ENCODE results near the gene FOXP1.

FOXP1 gene

DNA sequence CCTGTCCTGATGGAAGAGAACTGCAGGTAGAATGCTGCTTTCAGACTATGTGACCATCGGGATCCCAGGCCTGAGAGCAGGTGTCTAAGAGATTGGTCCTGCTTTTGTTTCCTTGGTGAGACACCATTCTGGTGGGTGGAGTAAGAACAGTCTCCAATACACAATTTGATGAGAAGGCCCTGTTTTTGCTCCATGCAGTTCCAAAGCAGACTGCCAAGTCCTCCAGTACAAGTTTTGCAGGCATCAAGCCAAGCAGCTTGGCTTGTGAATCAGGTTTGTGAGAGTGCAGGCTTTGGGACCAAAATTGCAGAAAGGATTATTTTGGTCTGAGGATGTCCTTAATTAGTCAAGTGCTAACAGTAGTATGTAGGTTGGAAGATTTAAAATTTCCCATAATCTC, 381.6 kb downstream of the FOXP1 start:
- TF ChIP-seq, protein P1, sequence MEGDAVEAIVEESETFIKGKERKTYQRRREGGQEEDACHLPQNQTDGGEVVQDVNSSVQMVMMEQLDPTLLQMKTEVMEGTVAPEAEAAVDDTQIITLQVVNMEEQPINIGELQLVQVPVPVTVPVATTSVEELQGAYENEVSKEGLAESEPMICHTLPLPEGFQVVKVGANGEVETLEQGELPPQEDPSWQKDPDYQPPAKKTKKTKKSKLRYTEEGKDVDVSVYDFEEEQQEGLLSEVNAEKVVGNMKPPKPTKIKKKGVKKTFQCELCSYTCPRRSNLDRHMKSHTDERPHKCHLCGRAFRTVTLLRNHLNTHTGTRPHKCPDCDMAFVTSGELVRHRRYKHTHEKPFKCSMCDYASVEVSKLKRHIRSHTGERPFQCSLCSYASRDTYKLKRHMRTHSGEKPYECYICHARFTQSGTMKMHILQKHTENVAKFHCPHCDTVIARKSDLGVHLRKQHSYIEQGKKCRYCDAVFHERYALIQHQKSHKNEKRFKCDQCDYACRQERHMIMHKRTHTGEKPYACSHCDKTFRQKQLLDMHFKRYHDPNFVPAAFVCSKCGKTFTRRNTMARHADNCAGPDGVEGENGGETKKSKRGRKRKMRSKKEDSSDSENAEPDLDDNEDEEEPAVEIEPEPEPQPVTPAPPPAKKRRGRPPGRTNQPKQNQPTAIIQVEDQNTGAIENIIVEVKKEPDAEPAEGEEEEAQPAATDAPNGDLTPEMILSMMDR (IDR thresholded peaks at IDR 0.05; ENCODE audit: low read depth, low read length): no peak

GRCh38 chr3:71197841-71198565, 385.5 kb downstream of the FOXP1 start:
- no peak overlapping the region for H3K4me3 ChIP-seq (ENCODE audit: low read depth, low read length)
- TF ChIP-seq, protein P1 (IDR thresholded peaks at IDR 0.05; ENCODE audit: low read depth, low read length): no peak

More for the DNA sequence above, 381.6 kb downstream of the FOXP1 start:
- H3K4me3 ChIP-seq (ENCODE audit: low read depth, low read length): no peak overlapping the region

DNA sequence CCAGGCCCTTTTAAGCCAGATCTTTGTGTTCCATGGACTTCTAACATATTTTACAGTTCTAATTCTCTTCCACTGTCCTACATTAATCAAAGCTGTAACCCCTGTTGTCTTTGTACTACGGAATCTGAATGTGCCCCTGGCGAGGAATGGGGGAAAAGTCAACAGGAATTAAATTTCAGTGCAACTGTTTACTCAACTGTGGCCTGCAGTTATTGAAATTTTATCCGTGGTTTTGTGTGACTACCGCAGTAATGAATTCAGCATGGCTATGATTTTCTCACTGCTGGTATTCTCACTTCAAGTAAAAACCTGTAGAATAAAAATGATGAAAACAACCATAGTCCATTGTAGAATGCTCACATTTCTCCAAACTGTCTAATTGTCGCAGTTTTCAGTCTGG, 388.0 kb downstream of the FOXP1 start:
- H3K4me3 ChIP-seq (ENCODE audit: low read depth, low read length): no peak overlapping the region
- TF ChIP-seq, protein P1 (IDR thresholded peaks at IDR 0.05; ENCODE audit: low read depth, low read length): no peak

GRCh38 chr3:71194785-71195184, 388.7 kb downstream of the FOXP1 start:
- H3K4me3 ChIP-seq (ENCODE audit: low read depth, low read length): no peak overlapping the region
- TF ChIP-seq, protein P1 (IDR thresholded peaks at IDR 0.05; ENCODE audit: low read depth, low read length): no peak

GRCh38 chr3:71191031-71191482, 392.5 kb downstream of the FOXP1 start:
- no peak overlapping the region for H3K4me3 ChIP-seq (ENCODE audit: low read depth, low read length)
- TF ChIP-seq, protein P1 (IDR thresholded peaks at IDR 0.05; ENCODE audit: low read depth, low read length): no peak

GRCh38 chr3:71189480-71189879, 394.0 kb downstream of the FOXP1 start:
- TF ChIP-seq, protein P1 (IDR thresholded peaks at IDR 0.05; ENCODE audit: low read depth, low read length): no peak
- no peak overlapping the region for H3K4me3 ChIP-seq (ENCODE audit: low read depth, low read length)

DNA sequence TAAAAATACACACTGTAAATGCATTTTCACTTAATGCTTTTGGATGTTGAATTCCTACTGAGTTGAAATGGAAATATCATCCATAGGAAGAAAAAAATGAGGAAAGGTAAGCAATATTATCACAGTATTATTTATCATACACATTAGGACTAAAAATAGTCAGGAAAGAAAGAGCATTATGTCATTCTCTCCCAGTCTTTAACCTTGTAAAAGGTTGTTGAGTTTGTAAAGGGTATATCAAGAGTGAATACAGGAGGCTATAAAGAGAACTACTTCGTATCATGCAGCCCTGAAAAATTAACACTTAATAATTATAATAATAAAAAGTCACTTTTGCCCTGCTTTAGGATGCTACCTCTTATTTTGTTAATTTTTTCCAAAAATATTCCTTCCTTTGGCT, 395.8 kb downstream of the FOXP1 start:
- no peak overlapping the region for H3K4me3 ChIP-seq (ENCODE audit: low read depth, low read length)
- TF ChIP-seq, protein P1 (IDR thresholded peaks at IDR 0.05; ENCODE audit: low read depth, low read length): no peak

All from WI38 (cell line).